Parathyroid adenoma (tissue), 2 donors: ENCODE measurements around the gene VWA5A.
A peak's percentile ranks its signal among the peaks of the same experiment; 100 is the strongest.

Experiments used
- H2AFZ ChIP-seq: fragments of 300-600 bp; sonication (generic); one replicate; pipeline ENCODE4 v1.7.0; 2017; ENCODE audit warnings: antibody characterized with exemption, mild to moderate bottlenecking
- H3K27ac ChIP-seq: fragments of 300-600 bp; sonication (generic); one replicate; pipeline ENCODE4 v1.7.0; 2017
- H3K27me3 ChIP-seq: fragments of 300-600 bp; sonication (generic); one replicate; pipeline ENCODE4 v1.7.0; 2017; ENCODE audit warnings: low read length; ENCODE audit not compliant: control insufficient read depth, insufficient read depth
- H3K36me3 ChIP-seq: fragments of 300-600 bp; sonication (generic); one replicate; pipeline ENCODE4 v1.7.0; 2017; ENCODE audit warnings: low read length; ENCODE audit not compliant: control insufficient read depth, insufficient read depth
- H3K4me1 ChIP-seq: fragments of 300-600 bp; sonication (generic); one replicate; pipeline ENCODE4 v1.7.0; 2017; ENCODE audit warnings: control low read depth
- H3K4me2 ChIP-seq: fragments of 300-600 bp; sonication (generic); one replicate; pipeline ENCODE4 v1.7.0; 2017; ENCODE audit warnings: low read length
- H3K4me3 ChIP-seq: fragments of 300-600 bp; sonication (generic); one replicate; pipeline ENCODE4 v1.7.0; 2017; ENCODE audit warnings: low read depth, low read length
- H3K79me2 ChIP-seq: fragments of 300-600 bp; sonication (generic); one replicate; pipeline ENCODE4 v1.7.0; 2017; ENCODE audit warnings: control low read depth
- H3K9ac ChIP-seq: fragments of 300-600 bp; sonication (generic); one replicate; pipeline ENCODE4 v1.7.0; 2017; ENCODE audit warnings: mild to moderate bottlenecking
- H3K9me3 ChIP-seq: fragments of 300-600 bp; sonication (generic); one replicate; pipeline ENCODE4 v1.7.0; 2017; ENCODE audit warnings: low read length; ENCODE audit not compliant: control insufficient read depth
- TF ChIP-seq, protein P1 (sequence below): fragments of 300-600 bp; sonication (generic); IDR thresholded peaks from one replicate; pipeline ENCODE4 v1.7.0; 2017; ENCODE audit warnings: antibody characterized with exemption, mild to moderate bottlenecking
- donor health status: primary hyperparathyroidism.

The VWA5A gene, protein sequence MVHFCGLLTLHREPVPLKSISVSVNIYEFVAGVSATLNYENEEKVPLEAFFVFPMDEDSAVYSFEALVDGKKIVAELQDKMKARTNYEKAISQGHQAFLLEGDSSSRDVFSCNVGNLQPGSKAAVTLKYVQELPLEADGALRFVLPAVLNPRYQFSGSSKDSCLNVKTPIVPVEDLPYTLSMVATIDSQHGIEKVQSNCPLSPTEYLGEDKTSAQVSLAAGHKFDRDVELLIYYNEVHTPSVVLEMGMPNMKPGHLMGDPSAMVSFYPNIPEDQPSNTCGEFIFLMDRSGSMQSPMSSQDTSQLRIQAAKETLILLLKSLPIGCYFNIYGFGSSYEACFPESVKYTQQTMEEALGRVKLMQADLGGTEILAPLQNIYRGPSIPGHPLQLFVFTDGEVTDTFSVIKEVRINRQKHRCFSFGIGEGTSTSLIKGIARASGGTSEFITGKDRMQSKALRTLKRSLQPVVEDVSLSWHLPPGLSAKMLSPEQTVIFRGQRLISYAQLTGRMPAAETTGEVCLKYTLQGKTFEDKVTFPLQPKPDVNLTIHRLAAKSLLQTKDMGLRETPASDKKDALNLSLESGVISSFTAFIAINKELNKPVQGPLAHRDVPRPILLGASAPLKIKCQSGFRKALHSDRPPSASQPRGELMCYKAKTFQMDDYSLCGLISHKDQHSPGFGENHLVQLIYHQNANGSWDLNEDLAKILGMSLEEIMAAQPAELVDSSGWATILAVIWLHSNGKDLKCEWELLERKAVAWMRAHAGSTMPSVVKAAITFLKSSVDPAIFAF

DNA sequence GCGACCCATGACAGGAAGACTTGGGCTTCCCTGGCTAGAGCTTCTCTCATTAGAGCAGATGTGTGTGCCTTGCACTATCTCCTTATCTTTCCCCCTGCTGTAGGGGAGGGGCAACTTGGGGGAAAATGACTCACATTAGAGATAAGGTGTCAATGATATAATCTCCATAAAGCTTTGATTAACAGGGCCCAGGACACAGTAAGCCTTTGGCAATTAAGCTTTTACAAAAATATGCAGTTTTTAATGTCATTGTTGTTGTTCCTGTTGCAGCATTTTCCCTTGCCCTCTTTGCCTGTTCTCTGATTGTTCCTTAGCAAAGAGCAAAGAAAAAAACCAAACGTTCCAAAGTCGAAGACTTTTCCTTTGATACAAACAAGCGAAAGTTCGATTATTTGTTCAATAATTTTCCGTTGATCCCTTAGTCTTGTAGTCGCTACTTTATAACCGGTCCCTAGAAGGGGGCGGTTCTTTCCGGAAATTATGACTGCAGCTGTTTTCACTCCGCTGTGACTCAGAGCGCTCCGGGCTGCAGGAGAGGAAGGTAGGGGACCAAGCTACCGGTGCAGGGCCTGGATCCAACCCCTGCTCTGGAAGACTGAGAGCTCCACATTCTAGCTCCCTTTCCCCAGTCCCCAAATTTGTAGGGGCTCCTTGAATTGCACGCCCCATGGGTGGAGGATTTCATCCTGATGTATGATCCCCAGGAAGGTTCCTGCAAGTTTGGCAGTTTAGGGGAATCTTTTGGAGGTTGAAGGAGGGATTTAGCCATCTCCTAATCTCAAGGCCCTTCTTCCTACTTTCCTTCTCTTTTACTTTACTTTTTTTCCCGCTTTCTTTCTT lies at the start of gene VWA5A:
TSS of gene VWA5A (plus strand) at position 509 of the 840 bp plus-strand sequence. CDS start 2,062 bp downstream, outside the sequence.
- H3K79me2 ChIP-seq = no peaks in the 10 kb centered on the region
- H3K4me3 ChIP-seq = peak within 1 kb of the TSS; percentile 66
- peak within 1 kb of the TSS; percentile 75 for H3K4me2 ChIP-seq
- no peaks in the 10 kb centered on the region for H3K27me3 ChIP-seq
- H2AFZ ChIP-seq = peak within 1 kb of the TSS; percentile 78
- TF ChIP-seq, protein P1, sequence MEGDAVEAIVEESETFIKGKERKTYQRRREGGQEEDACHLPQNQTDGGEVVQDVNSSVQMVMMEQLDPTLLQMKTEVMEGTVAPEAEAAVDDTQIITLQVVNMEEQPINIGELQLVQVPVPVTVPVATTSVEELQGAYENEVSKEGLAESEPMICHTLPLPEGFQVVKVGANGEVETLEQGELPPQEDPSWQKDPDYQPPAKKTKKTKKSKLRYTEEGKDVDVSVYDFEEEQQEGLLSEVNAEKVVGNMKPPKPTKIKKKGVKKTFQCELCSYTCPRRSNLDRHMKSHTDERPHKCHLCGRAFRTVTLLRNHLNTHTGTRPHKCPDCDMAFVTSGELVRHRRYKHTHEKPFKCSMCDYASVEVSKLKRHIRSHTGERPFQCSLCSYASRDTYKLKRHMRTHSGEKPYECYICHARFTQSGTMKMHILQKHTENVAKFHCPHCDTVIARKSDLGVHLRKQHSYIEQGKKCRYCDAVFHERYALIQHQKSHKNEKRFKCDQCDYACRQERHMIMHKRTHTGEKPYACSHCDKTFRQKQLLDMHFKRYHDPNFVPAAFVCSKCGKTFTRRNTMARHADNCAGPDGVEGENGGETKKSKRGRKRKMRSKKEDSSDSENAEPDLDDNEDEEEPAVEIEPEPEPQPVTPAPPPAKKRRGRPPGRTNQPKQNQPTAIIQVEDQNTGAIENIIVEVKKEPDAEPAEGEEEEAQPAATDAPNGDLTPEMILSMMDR = no peak
- no peaks in the 10 kb centered on the region for H3K9me3 ChIP-seq
- H3K9ac ChIP-seq = no peak within 1 kb of the TSS
- H3K27ac ChIP-seq = no peak within 1 kb of the TSS
- no peaks in the 10 kb centered on the region for H3K36me3 ChIP-seq
- no peaks in the 10 kb centered on the region for H3K4me1 ChIP-seq

DNA sequence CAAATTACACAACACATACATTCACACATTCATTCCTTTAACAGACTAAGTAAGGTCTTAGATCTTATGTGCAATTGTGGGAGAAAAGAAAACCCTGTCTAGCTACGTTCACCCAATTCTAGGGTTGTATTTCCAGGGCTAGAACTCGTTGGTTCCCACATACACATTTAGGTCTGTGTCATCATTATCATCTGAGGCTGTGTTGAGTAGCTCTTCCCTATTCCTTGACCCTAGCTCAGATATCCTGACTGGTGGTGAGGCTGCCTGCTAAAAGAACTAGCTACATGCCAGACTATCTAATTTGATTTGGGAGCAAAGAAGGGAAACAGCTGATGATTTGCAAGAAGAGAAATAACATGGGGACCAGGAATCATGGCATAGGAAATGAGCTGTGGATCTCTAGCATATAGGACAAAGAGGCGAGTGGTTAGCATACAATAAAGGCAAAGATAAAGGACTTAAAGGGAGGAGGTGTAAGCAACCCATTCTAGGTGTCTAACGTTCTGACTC lies 46.6 kb upstream of the VWA5A start:
- H3K9ac ChIP-seq = no peak overlapping the region
- TF ChIP-seq, protein P1 = no peak
- H3K27ac ChIP-seq = no peak overlapping the region
- H3K4me1 ChIP-seq = no peaks in the 10 kb centered on the region
- no peaks in the 10 kb centered on the region for H3K36me3 ChIP-seq
- no peak overlapping the region for H2AFZ ChIP-seq
- no peaks in the 10 kb centered on the region for H3K9me3 ChIP-seq
- no peaks in the 10 kb centered on the region for H3K79me2 ChIP-seq
- no peak overlapping the region for H3K4me3 ChIP-seq
- no peaks in the 10 kb centered on the region for H3K27me3 ChIP-seq
- H3K4me2 ChIP-seq = no peak overlapping the region

DNA sequence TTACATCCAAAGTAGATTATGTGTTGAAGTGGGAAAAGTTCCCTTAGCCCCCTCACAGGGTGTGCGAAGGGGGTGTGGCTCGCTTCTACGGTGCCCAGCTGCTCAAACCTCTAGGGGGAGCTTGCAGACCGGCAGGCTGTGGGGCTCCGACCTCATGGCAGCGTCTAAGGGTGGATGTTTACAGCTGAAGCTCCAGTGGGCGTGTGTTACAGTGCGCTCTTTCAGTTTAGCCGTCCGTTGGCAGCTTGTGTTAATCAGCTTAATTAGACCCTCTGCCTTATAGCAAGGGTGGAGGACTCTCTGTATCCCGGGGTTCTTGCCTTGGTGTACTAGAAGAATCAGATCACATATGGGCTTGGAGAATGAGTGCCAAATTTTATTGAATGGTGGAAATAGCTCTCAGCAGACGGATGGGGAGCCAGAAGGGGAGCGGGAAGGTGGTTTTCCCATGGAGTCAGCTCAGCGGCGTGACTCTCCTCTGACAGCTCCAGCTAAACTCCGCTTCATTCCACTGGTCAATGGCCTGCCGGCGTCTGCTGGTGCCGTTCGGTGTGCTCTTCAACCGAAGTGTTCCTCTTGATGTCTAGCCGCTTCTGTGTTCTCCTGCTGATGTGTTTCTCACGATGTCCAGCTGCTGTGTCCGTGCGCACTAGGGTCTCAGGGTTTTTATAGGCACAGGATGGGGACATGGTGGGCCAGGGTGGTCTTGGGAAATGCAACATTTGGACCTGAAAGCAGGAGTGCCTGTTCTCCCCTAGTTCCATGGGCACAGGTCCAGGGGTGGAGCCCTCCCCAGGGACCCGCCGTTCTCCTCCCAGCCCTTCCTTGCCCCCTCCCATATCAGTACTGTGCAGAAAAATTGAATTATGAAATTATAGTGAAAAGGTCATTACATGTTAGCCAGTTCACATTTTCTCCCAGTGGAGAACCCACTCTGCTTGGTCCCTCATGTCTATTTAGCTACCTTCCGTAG lies 45.5 kb upstream of the VWA5A start:
- Histone ChIP-seq H3K4me1 (no peaks in the 10 kb centered on the region), H3K27ac (no peak overlapping the region), H3K4me3 (no peak overlapping the region), H3K4me2 (no peak overlapping the region), H3K79me2 (no peaks in the 10 kb centered on the region), H3K27me3 (no peaks in the 10 kb centered on the region), H3K36me3 (no peaks in the 10 kb centered on the region), H3K9ac (no peak overlapping the region), H2AFZ (no peak overlapping the region), H3K9me3 (no peaks in the 10 kb centered on the region)
- TF ChIP-seq, protein P1 = peak; percentile 28
